NT2/D1 (cell line): ENCODE measurements around the gene BACE1-AS.

ENCODE experiments used
- YY1 ChIP-seq: IDR thresholded peaks from 2 replicates; pipeline ENCODE4 v1.6.1; 2011; ENCODE audit not compliant: insufficient read length, insufficient read depth
- ZNF274 ChIP-seq: IDR thresholded peaks from 2 replicates; pipeline ENCODE4 v1.6.1; 2011; ENCODE audit warnings: mild to moderate bottlenecking, low read depth, low read length

- no peak for TF ChIP-seq ZNF274
- TF ChIP-seq YY1, result no peak
Observed at GRCh38 chr11:117335399-117335798, 44.3 kb downstream of the BACE1-AS start.
